Activated naive CD4-positive, alpha-beta T cell treated with anti-CD3 and anti-CD28 coated beads, Interleukin-2, amount 50 U/mL, for 16 hours (primary cell): Measurements from ENCODE around the gene TNNT2.

Source experiments
- DNase-seq: peaks from one replicate; pipeline ENCODE4 v3.0.0-alpha.2; 2020

Gene TNNT2

DNA sequence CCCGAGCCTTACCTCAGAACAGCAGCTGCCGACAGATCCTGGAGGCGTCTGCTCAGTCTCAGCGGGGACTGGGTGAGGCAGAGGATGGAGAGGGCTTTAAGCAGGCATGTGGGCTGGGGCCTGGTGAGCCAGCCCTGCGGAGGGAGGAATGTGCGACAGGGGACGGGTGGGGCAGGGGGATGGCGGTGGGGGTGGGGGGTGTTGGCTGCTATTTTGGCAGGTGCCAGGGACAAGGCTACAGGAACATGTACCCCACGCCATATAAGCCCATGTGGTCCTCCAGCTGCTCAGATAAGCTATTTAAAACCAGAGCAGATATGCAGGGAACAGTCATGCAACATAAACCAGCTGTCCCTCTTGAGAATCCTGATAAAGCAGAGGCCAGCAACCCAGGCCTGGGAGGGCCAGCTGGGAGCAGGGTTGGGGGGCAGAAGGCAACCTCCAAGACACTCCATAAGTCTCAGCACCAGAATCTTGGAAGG lies at the start of gene TNNT2:
TNNT2 (minus strand) TSS at position 70 of the 482 bp plus-strand sequence. CDS start 4,426 bp downstream, outside the sequence.
- DNase-seq: no peak

DNA sequence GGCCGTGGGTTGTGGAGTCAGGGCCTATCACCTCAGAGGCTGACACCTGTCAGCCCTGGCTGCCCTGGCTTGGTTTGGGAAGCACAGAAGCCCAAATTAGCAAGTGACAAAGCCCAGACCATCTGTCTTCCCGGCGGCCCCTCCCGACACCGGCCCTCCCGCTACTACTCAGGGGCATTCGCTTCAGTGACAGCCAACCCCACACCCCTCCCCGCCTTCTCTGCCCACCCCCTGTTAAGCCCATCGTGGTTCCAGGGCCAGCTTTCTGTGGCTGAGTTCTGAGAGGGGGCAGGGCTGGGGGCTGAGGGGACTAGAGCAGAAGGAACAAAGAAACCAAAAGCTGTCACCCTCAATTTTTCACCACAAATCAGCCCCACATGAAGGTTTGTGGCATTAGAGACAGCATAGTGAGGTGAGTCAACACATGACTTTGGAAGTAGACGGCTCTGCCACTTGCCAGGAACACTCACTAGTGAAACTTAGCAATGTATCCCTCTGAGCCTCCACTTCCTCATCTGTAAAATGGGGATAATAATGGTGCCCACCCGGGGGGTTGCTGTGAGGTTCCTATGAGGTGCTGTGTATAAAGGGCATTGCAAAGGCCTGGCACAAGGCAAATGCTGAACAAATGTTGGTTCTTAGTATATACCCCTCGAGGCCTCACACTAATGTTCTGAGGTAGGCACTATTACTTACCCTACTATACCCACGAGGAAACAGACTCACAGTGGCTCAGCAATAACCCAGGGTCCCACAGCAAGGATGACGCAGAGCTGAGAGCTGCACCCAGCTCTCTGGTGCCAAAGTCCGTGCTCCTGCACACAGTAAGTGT lies 49.2 kb upstream of the TNNT2 start:
- no peak for DNase-seq

DNA sequence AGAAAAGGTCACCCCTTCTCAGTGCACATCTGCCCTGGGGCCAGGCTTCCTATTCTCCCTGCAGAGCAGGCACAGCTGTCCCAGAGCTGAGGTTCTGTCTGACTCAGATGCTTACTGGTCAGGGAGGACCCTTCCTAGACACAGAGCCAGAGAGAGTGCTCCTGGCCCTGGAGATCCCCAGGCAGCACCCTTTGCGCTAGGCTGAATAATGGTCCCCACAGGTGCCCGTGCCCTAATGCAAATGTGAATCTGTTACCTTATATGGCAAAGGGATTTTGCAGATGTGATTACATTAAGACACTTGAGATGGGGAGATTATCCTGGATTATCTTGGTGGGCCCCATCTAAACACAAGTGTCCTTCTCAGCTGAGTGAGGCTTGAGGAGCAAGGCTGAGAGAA lies 46.7 kb upstream of the TNNT2 start:
- DNase-seq: no peak

DNA sequence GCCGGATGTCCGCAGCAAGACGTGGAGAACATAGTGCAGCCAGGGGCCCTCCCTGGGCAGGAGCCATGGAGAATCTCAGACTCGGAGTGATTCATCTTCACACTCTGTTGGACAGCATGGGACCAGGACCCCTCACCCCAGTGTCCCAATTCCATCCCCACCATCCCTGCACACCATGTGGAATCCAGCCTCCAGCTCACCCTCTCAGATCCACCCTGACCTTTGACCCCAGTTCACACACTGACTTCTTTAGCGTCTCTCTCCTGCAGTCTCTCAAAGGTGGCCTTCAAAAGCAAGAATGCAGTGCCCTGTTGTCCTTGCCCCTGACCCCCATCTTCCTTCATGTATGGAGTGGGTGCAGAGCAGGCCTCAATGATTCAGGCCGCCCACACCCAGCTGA lies 46.2 kb upstream of the TNNT2 start:
- DNase-seq: no peak

DNA sequence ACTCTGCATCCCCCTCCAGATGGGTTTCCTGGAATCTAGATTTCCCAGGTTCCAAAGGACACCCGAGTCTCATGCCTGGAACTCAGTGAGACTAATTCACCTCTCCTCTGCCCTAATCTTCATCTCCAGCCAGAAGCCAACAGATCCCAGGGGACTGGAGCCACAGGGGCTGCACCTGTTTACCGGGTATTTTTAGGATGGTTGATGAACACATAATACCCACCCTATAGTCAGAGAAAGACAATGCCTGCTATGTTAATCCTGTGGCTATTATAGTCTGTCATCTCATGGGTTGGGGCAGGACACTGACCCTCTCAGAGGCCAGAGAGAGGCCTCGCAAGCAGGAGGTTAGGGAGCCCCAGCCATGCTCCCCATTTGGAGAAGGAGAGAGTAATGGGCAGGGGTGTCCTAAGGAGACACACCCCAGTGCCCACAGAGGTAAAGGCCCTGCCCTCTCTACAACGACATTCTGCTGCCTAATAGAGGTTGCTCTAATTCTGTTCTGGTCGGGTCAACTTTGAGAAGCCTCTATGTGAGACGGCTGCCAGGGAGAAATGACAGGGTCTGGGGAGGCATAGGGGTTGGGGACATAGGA lies 45.1 kb upstream of the TNNT2 start:
- DNase-seq: no peak

DNA sequence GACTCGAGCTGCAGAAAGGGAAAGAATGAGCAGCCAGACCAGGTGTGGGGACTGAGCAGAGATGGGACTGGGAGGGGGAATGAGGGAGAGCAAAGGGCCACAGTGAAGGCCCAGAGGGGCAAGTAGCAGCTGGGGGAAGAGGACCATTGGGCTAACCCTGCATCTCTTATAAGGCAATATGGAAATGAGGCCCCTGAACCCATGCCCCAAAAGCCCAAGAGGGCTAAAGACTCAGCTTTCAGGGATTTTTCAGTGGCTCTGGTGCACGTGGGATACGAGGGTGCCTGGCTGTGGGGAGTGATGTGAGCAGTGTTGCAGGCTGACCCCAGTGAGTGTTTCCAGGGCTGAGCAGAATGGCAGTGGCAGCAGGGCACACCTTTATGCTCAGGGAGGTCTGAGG lies 44.5 kb upstream of the TNNT2 start:
- DNase-seq: no peak

DNA sequence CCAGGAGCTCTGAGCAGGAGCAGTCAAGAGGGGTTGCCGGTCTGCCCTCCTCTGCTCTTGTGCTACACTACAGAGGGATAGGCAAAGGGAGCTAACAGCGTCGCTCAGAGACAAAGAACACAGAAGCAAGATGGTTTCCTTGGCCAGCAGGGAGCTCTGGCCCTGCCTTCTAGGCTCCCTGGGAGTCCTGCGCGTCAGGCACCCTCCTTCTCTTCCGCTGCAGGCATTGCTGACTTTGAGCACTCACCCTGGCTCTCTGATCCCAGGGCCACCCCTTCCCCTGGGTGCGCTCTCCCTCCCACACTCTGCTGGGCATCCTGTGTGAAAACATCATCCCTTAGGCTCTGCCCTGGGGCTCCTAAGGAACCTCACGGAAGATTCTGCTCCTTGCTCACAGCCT lies 43.6 kb upstream of the TNNT2 start:
- no peak for DNase-seq

DNA sequence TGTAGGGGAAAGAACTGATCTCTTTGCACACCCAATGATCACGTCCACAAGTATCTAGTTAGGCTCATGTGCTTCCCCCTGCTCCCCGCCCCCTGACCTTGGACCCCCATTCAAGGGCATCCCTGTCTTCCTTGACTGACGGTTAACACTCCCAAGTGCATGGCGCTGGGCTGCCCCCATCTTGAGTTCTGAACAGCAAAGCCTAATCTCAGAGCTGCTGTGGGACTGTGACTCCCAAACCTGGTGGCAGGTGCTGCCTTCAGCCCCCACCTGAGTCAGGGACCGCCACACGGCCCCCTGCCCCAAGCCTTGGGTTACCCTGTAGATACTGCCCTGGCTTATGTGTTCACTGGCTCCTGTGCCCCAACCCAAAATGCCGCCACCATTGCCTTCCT lies 43.1 kb upstream of the TNNT2 start:
- no peak for DNase-seq

DNA sequence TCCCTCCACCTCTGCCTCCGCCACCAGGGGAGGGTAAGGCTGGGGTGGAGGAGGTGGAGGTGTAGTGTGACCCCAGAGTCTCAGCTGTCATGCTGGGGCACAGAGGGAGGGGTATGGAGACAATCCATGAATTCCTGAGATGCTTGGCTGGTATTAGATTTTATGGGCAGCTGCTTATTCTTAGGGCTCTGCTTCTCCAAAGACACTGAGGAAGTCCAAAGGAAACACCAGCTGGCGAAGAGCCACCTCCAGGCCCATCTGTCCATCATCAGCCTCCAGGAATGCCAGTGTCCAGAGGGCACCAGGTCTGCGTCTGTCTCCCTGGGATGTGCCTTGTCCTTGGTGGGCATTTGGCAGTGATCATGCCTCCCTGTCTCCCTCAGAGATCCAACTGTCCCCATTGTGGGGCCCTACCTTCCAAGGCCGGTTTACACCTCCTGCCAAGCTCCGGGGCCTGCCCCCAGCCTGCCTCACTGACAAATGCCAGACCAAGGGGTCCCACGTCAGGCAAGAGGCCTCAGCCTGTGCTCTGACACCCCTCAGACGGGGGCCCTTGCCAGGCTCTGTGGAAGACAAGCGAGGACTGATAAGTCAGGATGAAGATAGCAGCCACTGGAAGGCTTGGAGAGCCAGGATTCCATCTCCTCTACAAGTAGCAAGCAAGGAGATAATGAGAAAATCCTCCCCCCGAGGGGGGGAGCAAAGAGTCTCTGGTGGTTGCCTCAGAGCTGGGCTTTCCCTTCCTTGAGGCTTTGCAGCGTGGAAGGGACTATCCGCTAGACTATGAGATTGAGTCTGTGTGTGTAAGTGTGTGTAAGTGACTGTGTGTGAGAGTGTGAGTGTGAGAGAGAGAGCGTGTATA lies 42.5 kb upstream of the TNNT2 start:
- DNase-seq: no peak

DNA sequence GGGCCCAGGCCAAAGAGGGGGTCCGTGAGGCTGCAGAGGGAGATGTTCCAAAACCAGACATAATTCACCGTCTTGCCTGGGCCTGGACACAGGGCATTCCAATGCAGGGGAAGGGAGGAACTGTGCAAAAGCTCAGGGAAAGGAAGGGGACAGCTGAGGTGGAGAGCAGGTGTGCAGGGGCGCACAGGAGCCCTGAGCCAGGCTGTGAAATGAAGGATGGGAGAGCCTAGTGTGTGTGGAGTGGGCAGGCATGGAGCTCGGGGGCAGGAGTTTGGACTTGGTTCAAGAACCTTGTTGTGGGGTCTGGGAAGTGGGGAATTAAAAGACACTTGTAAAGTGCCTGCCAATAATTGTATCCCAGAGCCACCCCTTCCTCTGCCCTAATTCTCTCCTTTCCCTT lies 41.8 kb upstream of the TNNT2 start:
- DNase-seq: no peak

DNA sequence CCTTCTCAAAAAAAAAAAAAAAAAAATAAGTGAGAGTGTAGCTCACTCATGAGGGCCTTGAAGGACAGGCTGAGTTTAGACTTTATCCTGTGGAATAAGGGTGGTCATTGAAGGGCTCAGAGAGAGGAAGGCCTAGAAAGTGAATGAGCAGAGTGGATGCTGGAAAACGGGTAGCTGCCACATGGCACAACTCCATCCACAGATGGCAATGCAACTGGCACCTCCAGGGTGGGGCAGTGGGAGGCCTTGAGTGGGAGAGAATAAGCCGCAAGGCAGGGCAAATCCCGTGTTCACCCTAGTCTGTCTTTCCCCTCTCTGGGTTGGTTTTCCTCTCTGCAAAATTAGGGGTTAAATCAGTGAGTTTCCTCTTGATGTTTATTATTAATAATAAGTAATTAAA lies 41.0 kb upstream of the TNNT2 start:
- no peak for DNase-seq

DNA sequence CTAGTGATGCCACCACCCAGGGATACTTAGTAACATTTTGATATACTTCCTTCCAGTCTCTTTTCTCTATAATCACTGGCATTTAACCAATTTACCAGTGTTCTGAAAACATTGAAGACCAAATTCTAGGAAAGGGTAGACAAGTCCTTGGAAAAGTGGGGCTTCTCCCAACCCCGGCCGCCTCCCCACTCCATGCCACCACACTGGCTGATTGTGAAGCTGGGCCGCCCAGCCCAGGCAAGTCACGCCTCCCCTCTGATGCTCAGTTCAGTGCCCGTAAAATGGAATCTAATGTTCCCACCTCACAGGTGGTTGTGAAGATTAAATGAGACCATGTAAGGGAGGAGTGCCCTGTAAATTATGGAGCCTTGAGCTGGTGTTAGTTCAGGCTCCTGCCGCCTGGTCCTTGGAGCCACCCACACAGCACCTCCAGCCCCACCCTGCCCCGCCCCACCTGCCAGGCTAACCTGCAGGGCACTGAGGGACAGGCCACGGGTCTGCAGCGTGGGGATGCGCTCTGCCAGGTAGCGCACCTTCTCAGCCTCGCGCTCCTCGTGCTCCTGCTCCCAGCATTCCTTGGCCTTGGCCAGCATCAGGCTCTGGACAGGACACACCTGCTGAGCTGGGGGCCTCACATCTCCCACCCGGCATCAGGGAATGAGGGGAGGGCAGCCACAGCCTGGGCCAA lies 36.7 kb upstream of the TNNT2 start:
- DNase-seq: no peak

DNA sequence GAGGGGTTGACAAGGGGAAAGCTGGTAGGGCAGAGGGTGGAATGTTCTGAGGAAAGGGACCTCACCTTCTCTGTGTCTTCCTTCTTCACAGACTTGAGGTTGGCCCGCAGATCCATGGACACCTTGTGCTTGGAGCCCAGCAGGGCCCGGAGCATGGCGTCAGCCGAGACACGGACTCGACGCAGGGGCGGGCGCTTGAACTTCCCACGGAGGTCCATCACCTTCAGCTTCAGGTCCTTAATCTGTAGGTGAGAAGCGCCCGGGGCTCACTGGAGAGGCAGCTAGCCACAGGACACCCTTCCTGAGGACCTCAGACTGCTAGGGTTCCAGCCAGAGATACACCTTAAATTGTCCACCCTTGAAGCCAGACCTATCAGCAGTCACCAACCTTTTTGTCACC lies 33.8 kb upstream of the TNNT2 start:
- DNase-seq: no peak

DNA sequence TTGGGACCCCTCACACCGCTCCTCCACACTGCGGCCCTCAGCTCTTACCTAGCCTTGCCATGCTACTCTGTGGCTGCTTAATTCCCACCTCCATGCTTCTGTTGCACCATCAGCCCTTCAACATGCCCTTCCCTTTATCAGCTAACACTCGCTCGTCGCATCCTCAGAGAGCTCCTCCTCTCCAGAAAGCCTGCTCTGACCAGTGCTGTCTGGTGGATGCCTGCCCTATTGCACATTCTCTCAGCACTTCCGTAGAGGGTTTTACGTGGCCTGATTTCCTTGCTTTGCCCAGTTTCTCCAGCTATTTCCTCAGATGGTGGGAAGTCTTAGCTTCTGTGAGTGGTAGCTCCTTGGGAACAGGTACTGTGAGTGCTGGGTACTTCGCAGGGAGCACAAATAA lies 32.0 kb upstream of the TNNT2 start:
- no peak for DNase-seq

DNA sequence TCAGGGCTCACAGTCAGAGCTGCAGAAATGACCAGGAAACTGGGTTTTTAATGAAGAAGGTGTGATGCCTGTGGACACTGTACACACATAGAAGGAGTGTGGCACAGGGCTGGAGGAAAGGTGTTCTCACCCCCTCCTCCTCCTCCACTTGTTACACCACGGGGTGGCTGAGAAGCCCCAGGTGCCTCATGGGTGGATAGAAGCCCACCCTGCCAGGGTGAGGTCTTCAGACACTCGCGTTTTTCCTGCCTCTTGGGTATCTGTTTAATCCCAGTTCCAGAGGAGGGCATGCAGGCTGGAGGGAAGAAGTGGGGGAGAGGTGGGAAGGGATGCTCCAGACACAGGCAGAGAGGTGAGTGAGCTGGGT lies 31.3 kb upstream of the TNNT2 start:
- no peak for DNase-seq

DNA sequence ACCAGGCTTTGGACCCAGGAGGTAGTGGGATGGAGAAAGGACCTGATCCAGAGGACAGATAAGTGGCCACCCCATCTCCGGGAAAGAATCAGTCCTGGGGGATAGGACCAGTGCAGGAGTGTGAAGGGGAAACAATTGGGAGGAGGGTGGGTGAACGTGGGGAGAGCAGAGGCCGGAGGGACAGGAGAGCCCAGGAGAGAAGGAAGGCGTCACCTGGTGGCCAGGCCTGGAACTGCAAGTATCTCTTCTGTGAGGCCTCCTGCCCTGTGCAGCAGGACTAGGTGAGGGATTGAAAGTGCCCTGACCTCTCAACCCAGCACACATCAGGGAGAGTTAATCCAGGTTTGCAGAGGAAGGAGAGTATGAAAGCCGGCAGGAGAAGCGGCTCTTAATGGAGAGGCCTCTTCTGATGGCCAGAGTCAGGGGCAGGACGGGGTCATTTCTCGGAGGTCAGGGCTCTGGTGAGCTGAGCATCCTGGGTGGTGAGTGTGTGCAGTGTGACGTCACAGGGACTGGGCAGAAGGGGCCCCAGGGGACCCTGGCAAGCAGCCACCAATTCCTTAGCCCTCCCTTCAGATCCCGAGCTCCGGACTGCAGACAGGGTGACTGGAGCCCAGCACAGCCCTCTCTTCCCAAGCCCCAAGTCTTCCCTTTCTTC lies 30.8 kb upstream of the TNNT2 start:
- peak; percentile 64 for DNase-seq

DNA sequence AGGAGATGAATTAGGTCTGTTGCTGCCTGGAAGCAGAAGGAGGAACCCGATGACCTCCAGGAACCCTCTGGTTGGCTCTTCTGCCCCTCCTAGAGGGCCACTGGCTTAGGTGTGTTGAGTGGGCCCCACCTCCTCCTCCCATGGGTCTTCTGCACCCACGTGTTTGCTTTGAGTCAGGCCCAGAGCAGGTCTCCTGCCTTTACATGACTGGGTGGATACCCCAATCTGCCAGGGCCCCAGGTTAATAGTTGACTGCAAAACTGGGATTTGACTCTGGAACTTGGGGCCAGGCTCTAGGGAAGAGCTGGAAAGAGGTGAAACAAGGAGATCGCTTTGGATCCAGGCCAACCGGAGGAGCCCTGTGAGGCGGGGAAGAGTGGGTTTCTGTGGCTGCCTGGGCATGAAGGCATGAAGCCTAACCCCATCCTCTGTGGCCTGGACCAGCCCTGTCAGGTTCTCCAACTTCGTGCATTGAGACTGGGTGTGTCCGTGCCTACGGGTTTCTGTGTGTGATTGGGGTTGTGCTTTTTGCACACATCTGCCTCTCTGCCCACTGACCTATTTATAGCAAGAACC lies 29.4 kb upstream of the TNNT2 start:
- no peak for DNase-seq

DNA sequence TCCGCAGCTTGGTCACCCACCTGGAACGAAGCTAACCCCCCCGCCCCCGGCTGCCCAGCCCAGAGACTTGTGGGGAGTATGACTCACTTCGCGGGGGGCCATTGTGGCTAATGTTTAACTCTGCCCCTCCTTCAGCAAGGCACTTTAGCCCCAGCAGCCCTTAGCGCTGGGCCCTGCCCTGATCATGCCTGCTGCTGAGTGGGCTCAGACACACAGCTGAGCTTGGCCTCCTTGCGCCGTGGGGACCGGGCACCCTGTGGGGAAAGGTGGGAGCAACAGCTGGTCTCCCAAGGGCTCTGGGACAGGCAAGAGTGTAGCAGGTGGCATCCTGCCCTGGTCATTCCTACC lies 28.0 kb upstream of the TNNT2 start:
- DNase-seq: no peak

DNA sequence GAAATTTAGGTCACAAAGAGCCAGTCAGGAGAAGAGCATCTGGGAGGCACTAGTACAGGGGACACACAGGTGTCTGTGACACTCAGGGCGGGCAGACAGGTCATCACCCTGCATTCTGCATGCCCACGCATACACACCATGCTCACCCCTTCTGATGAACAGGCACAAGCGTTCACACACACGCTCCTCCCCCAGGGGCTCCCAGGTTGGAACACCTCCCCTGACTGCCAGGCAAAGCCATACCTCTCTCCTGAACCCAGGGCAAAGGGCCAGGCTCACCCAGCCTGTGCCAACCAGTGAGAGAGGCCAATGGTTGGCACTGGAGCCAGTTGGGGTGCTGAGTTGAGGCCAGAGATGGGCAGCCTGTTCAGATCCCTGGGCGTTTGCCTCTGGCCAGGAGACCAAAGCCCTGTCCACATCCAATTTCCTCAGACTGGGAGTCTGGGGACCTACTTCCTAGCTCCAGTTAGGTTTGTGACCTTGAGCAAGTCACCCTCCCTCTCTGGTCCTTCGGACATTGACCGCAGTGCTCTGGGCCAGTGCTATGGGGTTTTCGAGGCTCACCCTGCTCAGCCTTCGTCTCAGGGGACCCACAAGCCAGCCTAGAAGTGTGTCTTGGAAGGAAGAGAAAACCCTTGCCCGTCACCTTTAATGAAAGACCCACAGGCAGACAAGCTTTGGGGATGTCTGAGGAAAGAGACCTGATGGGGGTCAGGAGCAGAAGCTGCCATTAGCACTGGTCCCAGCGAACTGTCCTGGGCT lies 27.4 kb upstream of the TNNT2 start:
- DNase-seq: no peak

DNA sequence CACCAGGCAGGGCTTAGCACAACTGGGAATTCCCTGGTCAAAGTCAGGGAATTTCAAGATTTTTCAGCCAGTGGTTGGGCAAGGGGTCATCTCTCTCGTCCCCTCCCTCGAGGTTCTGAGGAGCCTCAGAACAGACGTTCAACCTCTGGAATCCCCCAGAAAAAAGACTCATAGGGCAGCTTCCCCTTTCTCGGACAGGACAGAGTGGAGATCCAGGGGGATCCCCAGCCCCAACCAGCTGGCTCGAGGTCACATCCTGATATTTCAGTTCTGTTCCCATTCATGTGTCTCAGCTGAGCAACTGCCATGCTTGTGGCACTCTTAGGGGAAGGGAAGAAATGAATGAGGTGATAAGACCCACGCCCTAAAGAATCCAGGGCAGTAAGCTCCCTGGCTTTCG lies 26.6 kb upstream of the TNNT2 start:
- no peak for DNase-seq

DNA sequence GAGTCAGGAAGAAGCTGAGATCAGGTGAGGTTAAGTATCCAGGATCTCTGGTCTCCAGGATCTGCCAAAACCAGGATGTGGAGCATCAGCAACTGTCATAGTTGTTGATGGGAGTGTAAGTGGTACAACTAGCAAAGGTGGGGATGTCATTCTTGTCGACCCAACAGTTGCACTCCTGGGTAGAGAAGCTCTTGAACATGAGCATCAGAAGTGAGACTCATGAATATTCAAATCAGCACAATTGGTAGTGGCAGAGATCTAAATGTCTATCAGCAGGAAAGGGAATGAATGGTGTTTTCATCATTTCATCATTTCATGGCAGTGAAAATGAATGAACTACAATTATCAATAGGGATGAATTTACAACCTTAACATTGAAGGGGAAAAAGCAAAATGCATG lies 25.9 kb upstream of the TNNT2 start:
- DNase-seq: no peak

DNA sequence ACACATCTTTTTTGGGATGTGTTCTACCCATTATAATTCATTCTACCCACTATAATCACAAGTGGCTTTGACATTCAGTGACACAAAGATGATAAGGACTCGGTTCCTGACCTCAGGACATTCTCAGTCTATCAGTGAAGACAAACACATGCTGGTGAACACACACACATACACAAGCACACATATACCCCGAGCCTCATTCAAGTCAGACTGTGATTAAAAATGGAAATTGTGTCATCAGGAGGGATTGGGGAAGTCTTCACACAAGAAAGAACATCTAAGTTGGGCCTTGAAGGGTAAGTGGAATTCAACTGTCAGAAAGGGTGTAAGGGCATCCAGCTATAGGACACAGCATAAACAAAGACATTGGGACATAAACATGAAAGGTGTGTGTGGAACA lies 24.2 kb upstream of the TNNT2 start:
- DNase-seq: no peak
